GM12873 (cell line): ENCODE data around the gene MYBBP1A.

ENCODE experiments used
- CTCF ChIP-seq: IDR thresholded peaks from 2 replicates; pipeline ENCODE4 v1.5.1; 2012; ENCODE audit warnings: low read depth, mild to moderate bottlenecking, moderate library complexity, low read length, control low read depth; ENCODE audit not compliant: insufficient read depth; ENCODE audit errors: missing control alignments

The MYBBP1A gene

DNA sequence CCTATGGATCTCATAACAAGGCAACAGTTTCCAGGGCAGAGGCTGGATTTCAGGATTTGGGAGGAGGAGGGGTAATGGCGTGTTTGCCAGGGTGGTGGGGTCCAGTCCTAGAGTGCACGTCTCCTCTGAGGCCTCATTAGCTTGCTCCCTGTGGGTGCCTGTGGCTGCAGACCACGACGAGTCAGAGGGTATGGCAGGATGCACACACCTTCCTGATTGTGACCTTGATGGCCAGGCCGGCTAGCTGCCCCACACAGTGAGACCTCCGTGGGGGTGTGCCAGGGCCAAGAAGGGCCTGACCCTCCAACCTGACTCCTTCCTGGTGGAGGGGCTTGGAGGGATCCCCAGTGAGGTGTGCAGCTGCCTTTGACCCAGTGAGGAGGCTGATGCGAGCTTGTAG lies 25.1 kb upstream of the MYBBP1A start:
- no peak for TF ChIP-seq CTCF

DNA sequence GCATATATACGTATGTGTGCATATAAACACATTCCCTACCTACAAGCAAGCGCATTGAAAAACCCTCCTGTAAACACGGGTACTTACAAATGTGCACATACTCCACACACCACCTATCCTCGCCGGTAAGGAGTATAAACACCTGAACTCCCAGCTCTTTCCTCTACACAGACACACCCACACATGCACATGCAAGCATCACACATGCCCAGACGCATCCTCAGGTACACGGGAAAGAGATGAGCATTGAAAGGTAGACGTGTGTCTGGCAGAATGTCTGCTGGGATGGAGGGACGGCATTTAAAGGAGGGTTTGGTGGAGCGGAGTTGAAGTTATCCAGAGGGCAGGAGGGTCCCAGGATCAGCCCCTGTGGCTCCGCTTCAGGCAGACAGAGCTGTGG lies 24.5 kb upstream of the MYBBP1A start:
- TF ChIP-seq CTCF: no peak

DNA sequence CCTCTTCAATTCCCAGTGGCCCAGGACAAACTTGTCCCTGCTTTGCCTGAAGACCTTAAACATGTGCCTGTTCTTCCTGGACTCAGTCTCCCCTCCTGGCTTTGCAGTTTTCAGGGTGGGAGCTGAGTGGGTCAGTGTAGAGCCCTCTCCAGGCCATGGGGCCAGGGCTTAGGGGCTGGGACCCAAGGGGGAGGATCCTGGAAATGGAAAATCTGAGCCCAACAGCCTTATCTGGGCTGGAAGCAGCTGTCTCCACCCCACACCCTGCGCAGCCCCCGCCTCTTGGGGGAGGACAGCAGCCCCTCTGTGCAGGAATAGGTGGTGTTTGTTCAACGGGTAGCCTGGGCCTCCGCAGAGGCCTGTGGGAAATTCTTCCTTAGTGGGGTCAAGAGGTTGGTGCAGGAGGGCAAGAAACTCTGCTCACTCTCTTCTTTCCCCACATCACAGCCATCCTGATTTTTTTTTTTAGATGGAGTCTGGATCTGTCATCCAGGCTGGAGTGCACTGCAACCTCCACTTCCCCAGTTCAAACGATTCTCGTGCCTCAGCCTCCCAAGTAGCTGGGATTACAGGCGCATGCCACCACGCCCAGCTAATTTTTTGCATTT lies 22.3 kb upstream of the MYBBP1A start:
- no peak for TF ChIP-seq CTCF

- no peak for TF ChIP-seq CTCF
Measured at GRCh38 chr17:4576729-4577322, 21.6 kb upstream of the MYBBP1A start.

DNA sequence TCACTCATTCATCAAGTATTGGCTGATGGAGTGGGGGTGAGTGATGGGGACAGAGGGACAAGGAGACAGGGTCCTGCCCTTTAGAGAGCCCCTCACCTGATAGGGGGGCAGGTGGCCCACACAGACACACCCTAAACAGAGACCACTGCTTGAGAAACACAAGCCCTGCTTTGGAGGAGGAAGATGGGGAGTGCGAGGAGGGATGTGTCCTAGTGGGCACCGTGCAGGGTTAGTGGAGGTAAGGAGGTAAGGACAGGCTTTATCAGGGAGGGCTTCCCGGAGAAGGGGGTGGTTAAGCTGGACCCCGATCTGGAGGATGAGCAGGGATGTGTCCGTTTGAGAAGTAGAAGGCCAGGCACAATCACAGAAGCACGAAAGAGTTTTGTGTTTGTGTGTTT lies 21.0 kb upstream of the MYBBP1A start:
- no peak for TF ChIP-seq CTCF

GRCh38 chr17:4574448-4575045 lies 19.4 kb upstream of the MYBBP1A start:
- no peak for TF ChIP-seq CTCF

DNA sequence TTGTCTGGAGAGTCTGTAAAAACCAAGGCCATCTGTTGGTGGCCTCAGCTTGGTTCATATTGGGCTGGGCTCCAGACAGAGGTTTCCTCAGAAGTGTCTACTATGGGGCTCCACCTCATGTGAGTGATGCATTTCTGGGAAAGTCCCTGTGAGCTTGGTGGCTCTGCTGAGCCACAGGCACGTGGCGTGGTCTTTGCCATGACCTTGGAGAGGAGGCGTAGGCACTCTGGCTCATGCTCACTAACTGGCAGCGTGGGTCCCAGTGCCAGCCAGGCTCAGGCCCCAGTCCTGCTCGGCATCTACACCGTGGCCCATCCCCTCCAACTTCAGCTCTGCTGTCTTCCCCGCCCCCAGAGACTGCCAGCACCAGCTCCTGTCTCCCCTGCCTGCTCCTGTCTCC lies 18.5 kb upstream of the MYBBP1A start:
- no peak for TF ChIP-seq CTCF
